ENCODE measurements around the gene DNPH1. TPM values are rescaled to one million over a fixed set of nuclear protein-coding genes. Genes with fewer than 3 reads are reported as not detected.

DNPH1 gene
- total RNA-seq, 1 experiment from 2014 or later = 102 TPM

DNA sequence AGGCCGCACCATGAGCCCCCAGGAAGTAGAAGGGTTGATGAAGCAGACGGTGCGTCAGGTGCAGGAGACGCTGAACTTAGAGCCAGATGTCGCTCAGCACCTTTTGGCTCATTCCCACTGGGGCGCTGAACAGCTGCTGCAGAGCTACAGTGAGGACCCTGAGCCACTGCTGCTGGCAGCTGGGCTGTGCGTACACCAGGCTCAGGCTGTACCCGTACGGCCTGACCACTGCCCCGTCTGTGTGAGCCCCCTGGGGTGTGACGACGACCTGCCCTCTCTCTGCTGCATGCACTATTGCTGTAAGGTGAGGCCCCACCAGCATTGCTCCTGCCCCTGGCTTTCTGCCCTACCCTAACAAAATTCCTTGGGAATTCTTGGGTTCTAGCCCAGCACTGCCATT, 13.1 kb downstream of the DNPH1 start:
- DNase-seq (ENCODE audit: low read depth) = no peak

DNA sequence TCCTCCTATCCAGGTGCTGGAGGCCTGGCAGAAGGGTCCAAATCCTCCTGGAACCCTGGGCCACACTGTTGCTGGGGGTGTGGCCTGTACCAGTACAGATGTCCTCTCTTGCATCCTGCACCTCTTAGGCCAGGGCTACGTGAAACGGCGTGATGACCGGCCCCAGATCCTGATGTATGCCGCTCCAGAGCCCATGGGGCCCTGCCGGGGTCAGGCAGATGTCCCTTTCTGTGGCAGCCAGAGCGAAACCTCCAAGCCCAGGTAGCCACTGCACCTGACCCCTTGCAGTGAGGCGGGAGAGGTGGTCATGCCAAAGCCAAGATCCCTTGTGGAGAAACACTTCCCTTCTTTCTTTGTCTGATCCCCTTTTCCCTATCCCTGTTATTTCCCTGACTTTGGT, 14.2 kb downstream of the DNPH1 start:
- DNase-seq (ENCODE audit: low read depth) = no peak

DNA sequence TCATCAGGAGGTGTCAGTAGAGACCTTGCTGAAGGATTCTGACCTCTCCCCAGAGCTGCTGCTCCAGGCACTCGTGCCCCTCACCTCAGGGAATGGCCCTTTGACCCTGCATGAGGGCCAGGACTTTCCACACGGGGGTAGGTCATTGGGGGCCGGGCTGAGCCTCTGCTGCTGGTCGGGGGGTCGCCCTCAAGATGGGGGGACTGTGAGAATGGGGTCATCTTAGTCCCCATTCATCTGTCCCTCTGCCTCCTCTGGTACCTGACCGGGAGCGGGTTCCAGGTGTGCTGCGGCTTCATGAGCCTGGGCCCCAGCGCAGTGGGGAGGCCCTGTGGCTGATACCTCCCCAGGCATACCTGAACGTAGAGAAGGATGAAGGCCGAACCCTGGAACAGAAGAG, 15.8 kb downstream of the DNPH1 start:
- DNase-seq (ENCODE audit: low read depth) = no peak

- no peak for DNase-seq (ENCODE audit: low read depth)
Measured at GRCh38 chr6:43211955-43212354, 17.3 kb downstream of the DNPH1 start.

GRCh38 chr6:43207286-43207685, 22.0 kb downstream of the DNPH1 start:
- no peak for DNase-seq (ENCODE audit: low read depth)

DNA sequence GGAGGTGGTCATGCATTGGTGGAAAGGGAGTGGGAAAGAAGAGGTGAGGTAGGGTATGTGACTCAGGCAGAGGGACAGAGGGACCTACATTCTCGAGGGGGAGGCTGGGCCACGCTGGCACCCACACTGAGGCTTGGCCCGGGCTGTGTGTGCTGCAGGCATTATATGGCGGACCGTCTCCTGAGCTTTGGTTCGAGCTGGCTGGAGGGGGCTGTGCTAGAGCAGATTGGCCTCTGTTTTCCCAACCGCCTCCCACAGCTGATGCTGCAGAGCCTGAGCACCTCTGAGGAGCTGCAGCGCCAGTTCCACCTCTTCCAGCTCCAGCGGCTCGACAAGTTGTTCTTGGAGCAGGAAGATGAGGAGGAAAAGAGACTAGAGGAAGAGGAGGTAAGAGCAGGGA, 23.4 kb downstream of the DNPH1 start:
- DNase-seq (ENCODE audit: low read depth) = no peak

- DNase-seq (ENCODE audit: low read depth) = no peak
Measured at GRCh38 chr6:43204271-43205105, 24.8 kb downstream of the DNPH1 start.

GRCh38 chr6:43203718-43204095, 25.6 kb downstream of the DNPH1 start:
- no peak for DNase-seq (ENCODE audit: low read depth)

GRCh38 chr6:43203029-43203717, 26.1 kb downstream of the DNPH1 start:
- no peak for DNase-seq (ENCODE audit: low read depth)

GRCh38 chr6:43202451-43202850, 26.8 kb downstream of the DNPH1 start:
- no peak for DNase-seq (ENCODE audit: low read depth)

GRCh38 chr6:43200541-43200940, 28.7 kb downstream of the DNPH1 start:
- no peak for DNase-seq (ENCODE audit: low read depth)

DNA sequence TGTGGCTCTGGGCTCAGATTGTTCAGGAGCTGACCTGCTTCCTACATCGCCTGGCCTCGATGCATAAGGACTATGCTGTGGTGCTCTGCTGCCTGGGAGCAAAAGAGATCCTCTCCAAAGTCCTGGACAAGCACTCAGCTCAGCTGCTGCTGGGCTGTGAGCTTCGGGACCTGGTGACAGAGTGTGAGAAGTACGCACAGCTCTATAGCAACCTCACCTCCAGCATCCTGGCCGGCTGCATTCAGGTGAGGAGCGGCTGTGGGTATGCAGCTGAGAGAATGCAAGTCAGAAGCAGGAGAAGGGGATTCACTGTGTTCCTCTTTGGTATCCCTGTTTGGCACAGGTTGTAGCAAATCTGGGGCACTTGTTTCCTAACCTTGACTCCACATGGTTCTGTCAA, 29.4 kb downstream of the DNPH1 start:
- DNase-seq (ENCODE audit: low read depth) = no peak

- DNase-seq (ENCODE audit: low read depth) = no peak
Measured at GRCh38 chr6:43196337-43196736, 32.9 kb downstream of the DNPH1 start.

GRCh38 chr6:43193929-43194328, 35.4 kb downstream of the DNPH1 start:
- DNase-seq (ENCODE audit: low read depth) = no peak

- no peak for DNase-seq (ENCODE audit: low read depth)
Measured at GRCh38 chr6:43192911-43193310, 36.4 kb downstream of the DNPH1 start.

GRCh38 chr6:43189776-43190304, 39.4 kb downstream of the DNPH1 start:
- DNase-seq (ENCODE audit: low read depth) = no peak

- no peak for DNase-seq (ENCODE audit: low read depth)
Measured at GRCh38 chr6:43188426-43188825, 40.9 kb downstream of the DNPH1 start.

DNA sequence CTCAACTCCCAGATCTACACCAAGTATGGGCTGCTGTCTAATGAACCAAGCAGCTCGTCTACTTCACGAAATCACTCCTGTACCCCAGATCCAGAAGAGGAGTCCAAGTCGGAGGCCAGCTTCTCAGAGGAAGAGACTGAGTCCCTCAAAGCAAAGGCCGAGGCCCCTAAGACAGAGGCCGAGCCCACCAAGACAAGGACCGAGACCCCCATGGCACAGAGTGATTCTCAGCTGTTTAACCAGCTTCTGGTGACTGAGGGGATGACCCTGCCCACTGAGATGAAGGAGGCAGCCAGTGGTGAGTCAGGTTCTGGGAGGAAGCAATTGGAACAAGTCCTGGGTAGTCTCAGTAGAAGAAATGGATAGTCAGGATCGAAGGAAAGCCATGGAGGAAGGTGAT, 41.5 kb downstream of the DNPH1 start:
- no peak for DNase-seq (ENCODE audit: low read depth)

- DNase-seq (ENCODE audit: low read depth) = no peak
Measured at GRCh38 chr6:43186706-43187105, 42.6 kb downstream of the DNPH1 start.

DNA sequence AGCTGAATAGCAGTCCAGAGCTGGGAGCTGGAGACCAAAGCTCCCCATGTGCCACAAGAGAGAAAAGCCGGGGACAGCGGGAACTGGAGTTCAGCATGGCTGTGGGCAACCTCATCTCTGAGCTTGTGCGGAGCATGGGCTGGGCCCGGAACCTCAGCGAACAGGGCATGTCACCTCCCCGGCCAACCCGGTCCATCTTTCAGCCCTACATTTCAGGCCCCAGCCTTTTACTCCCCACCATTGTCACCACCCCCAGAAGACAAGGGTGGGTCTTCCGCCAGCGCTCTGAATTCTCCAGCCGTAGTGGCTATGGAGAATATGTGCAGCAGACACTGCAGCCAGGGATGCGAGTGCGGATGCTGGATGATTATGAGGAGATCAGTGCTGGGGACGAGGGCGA, 43.3 kb downstream of the DNPH1 start:
- no peak for DNase-seq (ENCODE audit: low read depth)

DNA sequence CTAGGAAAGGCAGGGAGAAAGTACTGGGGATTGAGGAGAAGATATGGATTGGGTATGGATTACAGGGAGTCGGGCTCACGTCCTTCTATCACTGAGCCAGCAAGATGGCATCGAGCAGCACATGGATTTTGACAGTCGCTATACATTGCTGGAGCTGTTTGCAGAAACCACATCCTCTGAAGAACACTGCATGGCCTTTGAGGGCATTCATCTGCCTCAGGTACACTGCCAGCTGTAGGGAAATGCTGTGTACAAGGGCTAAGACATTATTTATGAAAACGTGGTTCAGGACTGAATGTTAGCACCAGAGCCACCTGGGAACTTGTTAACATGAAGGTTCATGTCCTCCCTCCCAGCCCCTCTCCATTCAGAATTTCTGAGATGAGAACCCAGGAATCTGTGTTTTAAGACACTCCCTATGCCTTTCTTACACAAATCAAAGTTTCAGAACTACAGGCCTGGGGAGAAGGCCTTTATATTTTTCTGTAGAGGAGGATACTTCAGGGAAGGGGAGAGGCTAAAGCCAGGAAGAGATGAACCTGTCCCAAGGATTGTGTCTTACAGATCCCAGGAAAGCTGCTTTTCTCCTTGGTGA, 43.8 kb downstream of the DNPH1 start:
- DNase-seq (ENCODE audit: low read depth) = no peak

DNA sequence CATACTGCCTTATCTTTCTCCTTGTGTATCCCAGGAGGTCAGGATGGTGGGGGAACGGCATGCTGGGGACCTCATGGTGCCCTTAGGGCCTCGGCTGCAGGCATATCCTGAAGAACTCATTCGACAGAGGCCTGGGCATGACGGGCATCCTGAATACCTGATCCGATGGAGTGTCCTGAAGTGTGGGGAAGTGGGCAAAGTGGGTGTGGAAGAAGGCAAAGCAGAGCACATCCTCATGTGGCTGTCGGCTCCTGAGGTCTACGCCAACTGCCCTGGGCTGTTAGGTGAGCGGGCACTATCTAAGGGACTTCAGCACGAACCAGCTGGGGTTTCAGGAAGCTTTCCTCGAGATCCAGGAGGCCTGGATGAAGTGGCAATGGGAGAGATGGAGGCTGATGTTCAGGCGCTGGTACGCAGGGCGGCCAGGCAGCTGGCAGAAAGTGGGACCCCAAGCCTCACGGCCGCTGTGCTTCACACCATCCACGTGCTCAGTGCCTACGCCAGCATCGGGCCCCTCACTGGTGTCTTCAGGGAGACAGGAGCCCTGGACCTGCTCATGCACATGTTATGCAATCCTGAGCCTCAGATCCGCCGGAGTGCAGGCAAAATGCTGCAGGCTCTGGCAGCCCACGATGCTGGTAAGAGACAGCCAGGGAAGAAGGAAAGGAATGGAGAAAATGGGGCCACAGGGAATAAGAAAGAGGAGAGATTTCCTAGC, 44.9 kb downstream of the DNPH1 start:
- DNase-seq (ENCODE audit: low read depth) = no peak

Data from LHCN-M2 (cell line).